ENCODE measurements around the gene PRR5. TPM values are rescaled to one million over a fixed set of nuclear protein-coding genes. Genes with fewer than 3 reads are reported as not detected.

PRR5 gene
- total RNA-seq, 2 experiments from 2014 or later, result 0.19 to 1.8 TPM

GRCh38 chr22:44741929-44742328, 39.9 kb downstream of the PRR5 start:
- Histone ChIP-seq H3K4me2 (ENCODE audit: low read length) (no peak overlapping the region), H3K36me3 (ENCODE audit: insufficient read depth, low read length) (no peaks in the 10 kb centered on the region), H3K27ac (ENCODE audit: low read depth, low read length, poor library complexity, severe bottlenecking) (no peak overlapping the region), H3K9me2 (ENCODE audit: insufficient read depth, low read length) (no peaks in the 10 kb centered on the region), H2AFZ (ENCODE audit: low read length) (no peak overlapping the region), H4K20me1 (ENCODE audit: insufficient read depth, low read length) (no peaks in the 10 kb centered on the region), H3K4me1 (ENCODE audit: insufficient read depth, low read length, poor library complexity, severe bottlenecking) (no peaks in the 10 kb centered on the region), H3K4me3 (ENCODE audit: low read depth, low read length, poor library complexity, severe bottlenecking) (no peak overlapping the region), H3K9me3 (ENCODE audit: low read length) (no peaks in the 10 kb centered on the region), H3K79me2 (ENCODE audit: insufficient read depth, low read depth, low read length) (no peaks in the 10 kb centered on the region)
- BruUV-seq (replicated peaks), result no TSS peak
- TF ChIP-seq CTCF (conservative IDR thresholded peaks at IDR 0.05; ENCODE audit: low read length) (no peak), EZH2phosphoT487 (IDR thresholded peaks at IDR 0.05; ENCODE audit: borderline replicate concordance, low read depth, low read length) (no peak)
- intact Hi-C loops (cut with micrococcal nuclease; ENCODE audit: unreplicated experiment), result no loop called here
- DNase-seq (ENCODE audit: low spot score), result no peak
- ChIA-PET CTCF (ENCODE audit: unreplicated experiment) (interaction anchor here (0.6 kb wide), 1 partner anchor 546 kb away, joined by 4 read pairs; no protein-coding TSS in a partner anchor), POLR2A (no interaction called here)

GRCh38 chr22:44743247-44743646, 41.2 kb downstream of the PRR5 start:
- POLR2A ChIA-PET, result interaction anchor here (1.0 kb wide), 1 partner anchor 34 kb away, joined by 3 read pairs; no protein-coding TSS in a partner anchor
- no peak for TF ChIP-seq CTCF (conservative IDR thresholded peaks at IDR 0.05; ENCODE audit: low read length)
- no peak for TF ChIP-seq EZH2phosphoT487 (IDR thresholded peaks at IDR 0.05; ENCODE audit: borderline replicate concordance, low read depth, low read length)
- CTCF ChIA-PET (ENCODE audit: unreplicated experiment), result no interaction called here

GRCh38 chr22:44743804-44744211, 41.8 kb downstream of the PRR5 start:
- no peaks in the 10 kb centered on the region for H3K79me2 ChIP-seq (ENCODE audit: insufficient read depth, low read depth, low read length)
- ChIA-PET CTCF (ENCODE audit: unreplicated experiment) (no interaction called here), POLR2A (interaction anchor here (1.0 kb wide), 1 partner anchor 34 kb away, joined by 3 read pairs; no protein-coding TSS in a partner anchor)
- H3K27ac ChIP-seq (ENCODE audit: low read depth, low read length, poor library complexity, severe bottlenecking), result no peak overlapping the region
- no peak overlapping the region for H3K4me3 ChIP-seq (ENCODE audit: low read depth, low read length, poor library complexity, severe bottlenecking)
- TF ChIP-seq CTCF (conservative IDR thresholded peaks at IDR 0.05; ENCODE audit: low read length), result no peak
- TF ChIP-seq EZH2phosphoT487 (IDR thresholded peaks at IDR 0.05; ENCODE audit: borderline replicate concordance, low read depth, low read length), result no peak
- no peak overlapping the region for H2AFZ ChIP-seq (ENCODE audit: low read length)
- H3K4me1 ChIP-seq (ENCODE audit: insufficient read depth, low read length, poor library complexity, severe bottlenecking), result no peaks in the 10 kb centered on the region
- no peaks in the 10 kb centered on the region for H3K9me3 ChIP-seq (ENCODE audit: low read length)
- intact Hi-C loops (cut with micrococcal nuclease; ENCODE audit: unreplicated experiment), result no loop called here
- no peaks in the 10 kb centered on the region for H3K36me3 ChIP-seq (ENCODE audit: insufficient read depth, low read length)
- no peak overlapping the region for H3K4me2 ChIP-seq (ENCODE audit: low read length)
- no peaks in the 10 kb centered on the region for H3K9me2 ChIP-seq (ENCODE audit: insufficient read depth, low read length)
- no peaks in the 10 kb centered on the region for H4K20me1 ChIP-seq (ENCODE audit: insufficient read depth, low read length)
- BruUV-seq (replicated peaks), result no TSS peak
- no peak for DNase-seq (ENCODE audit: low spot score)

More at GRCh38 chr22:44743247-44743646, 41.2 kb downstream of the PRR5 start:
- Histone ChIP-seq H2AFZ (ENCODE audit: low read length) (no peak overlapping the region), H3K4me2 (ENCODE audit: low read length) (no peak overlapping the region), H3K9me2 (ENCODE audit: insufficient read depth, low read length) (no peaks in the 10 kb centered on the region), H3K4me3 (ENCODE audit: low read depth, low read length, poor library complexity, severe bottlenecking) (no peak overlapping the region), H3K27ac (ENCODE audit: low read depth, low read length, poor library complexity, severe bottlenecking) (no peak overlapping the region), H4K20me1 (ENCODE audit: insufficient read depth, low read length) (no peaks in the 10 kb centered on the region), H3K4me1 (ENCODE audit: insufficient read depth, low read length, poor library complexity, severe bottlenecking) (no peaks in the 10 kb centered on the region), H3K36me3 (ENCODE audit: insufficient read depth, low read length) (no peaks in the 10 kb centered on the region), H3K79me2 (ENCODE audit: insufficient read depth, low read depth, low read length) (no peaks in the 10 kb centered on the region), H3K9me3 (ENCODE audit: low read length) (no peaks in the 10 kb centered on the region)
- no TSS peak for BruUV-seq (replicated peaks)
- intact Hi-C loops (cut with micrococcal nuclease; ENCODE audit: unreplicated experiment), result no loop called here
- no peak for DNase-seq (ENCODE audit: low spot score)
